GM18526 (cell line): ENCODE measurements around the gene DNLZ.

Source experiments
- POLR2A ChIP-seq: IDR thresholded peaks from 3 replicates; pipeline ENCODE4 v1.6.1; 2011; ENCODE audit not compliant: insufficient read length; ENCODE audit errors: extremely low read depth

DNLZ gene

GRCh38 chr9:136344544-136345280 is 18.8 kb downstream of the DNLZ start:
- no peak for TF ChIP-seq POLR2A

GRCh38 chr9:136343884-136344269 is 19.7 kb downstream of the DNLZ start:
- no peak for TF ChIP-seq POLR2A

GRCh38 chr9:136343121-136343883 is 20.2 kb downstream of the DNLZ start:
- TF ChIP-seq POLR2A, result no peak

GRCh38 chr9:136342181-136343120 is 21.1 kb downstream of the DNLZ start:
- no peak for TF ChIP-seq POLR2A

GRCh38 chr9:136341769-136342168 is 21.8 kb downstream of the DNLZ start:
- no peak for TF ChIP-seq POLR2A

- no peak for TF ChIP-seq POLR2A
Observed at GRCh38 chr9:136341042-136341655, 22.4 kb downstream of the DNLZ start.

GRCh38 chr9:136340356-136341041 is 23.0 kb downstream of the DNLZ start:
- TF ChIP-seq POLR2A, result no peak

GRCh38 chr9:136339958-136340310 is 23.6 kb downstream of the DNLZ start:
- no peak for TF ChIP-seq POLR2A

GRCh38 chr9:136339173-136339957 is 24.2 kb downstream of the DNLZ start:
- TF ChIP-seq POLR2A, result no peak

GRCh38 chr9:136338511-136338910 is 25.0 kb downstream of the DNLZ start:
- TF ChIP-seq POLR2A, result no peak

- no peak for TF ChIP-seq POLR2A
Observed at GRCh38 chr9:136337416-136338395, 25.8 kb downstream of the DNLZ start.

GRCh38 chr9:136336881-136337280 is 26.7 kb downstream of the DNLZ start:
- TF ChIP-seq POLR2A, result no peak
